ENCODE results near the gene SEPTIN8. TPM values are rescaled to one million over a fixed set of nuclear protein-coding genes. Genes with fewer than 3 reads are reported as not detected.

SEPTIN8 gene, protein sequence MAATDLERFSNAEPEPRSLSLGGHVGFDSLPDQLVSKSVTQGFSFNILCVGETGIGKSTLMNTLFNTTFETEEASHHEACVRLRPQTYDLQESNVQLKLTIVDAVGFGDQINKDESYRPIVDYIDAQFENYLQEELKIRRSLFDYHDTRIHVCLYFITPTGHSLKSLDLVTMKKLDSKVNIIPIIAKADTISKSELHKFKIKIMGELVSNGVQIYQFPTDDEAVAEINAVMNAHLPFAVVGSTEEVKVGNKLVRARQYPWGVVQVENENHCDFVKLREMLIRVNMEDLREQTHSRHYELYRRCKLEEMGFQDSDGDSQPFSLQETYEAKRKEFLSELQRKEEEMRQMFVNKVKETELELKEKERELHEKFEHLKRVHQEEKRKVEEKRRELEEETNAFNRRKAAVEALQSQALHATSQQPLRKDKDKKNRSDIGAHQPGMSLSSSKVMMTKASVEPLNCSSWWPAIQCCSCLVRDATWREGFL
- 10 to 100 TPM; 52.7 to 85.2 (median 83.8) TPM for polyA plus RNA-seq (ENCODE audit: insufficient read length in 4 of 4)

DNA sequence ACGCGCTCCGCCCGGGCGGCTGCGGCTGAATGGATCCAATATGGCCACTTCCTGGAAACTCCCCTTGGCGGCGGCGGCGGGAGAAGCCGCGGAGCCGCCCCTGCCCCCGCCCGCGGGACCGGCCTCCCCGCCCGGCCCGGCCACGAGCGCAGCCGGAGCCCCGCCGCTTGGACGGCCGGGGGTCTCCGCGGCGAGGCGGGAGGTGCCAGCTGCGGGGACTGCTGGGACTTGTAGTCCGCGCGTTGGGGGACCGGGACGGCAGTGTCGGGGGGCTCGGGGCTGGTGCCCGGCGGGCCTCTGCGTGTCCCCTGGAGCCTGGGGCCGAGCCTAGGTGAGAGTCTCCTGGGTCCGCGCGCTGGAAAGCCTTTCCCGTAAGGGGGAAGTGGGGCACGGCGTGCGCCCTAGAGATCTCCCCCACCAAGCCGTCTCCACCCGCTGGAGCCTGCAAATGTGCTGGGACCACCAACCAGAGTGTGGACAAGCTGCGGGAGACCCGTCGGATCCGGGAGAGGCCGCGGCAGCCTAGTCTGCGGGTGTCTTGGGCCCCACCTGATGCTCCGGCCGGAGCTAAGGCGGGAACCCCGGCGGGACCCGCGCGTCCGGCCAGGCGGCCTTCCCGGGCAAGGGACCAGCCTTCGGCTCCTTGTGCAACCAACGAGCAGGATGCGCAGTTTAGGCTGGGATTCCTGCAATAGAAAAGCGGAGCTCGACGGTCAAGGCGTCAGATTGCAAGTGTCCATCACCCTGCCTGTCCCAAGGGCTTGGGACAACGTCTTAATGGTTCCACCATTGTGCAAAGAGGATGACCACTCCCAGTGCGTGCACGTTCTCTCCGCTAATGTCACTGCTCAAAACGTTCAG lies at the start of gene SEPTIN8:
Gene SEPTIN8, minus strand, starts transcription at position 31 of the 861 bp plus-strand sequence. CDS start 102 bp downstream, outside the sequence.
- DNase-seq (ENCODE audit: low read depth in 4 of 4, low spot score in 3 of 4) = no peak

DNA sequence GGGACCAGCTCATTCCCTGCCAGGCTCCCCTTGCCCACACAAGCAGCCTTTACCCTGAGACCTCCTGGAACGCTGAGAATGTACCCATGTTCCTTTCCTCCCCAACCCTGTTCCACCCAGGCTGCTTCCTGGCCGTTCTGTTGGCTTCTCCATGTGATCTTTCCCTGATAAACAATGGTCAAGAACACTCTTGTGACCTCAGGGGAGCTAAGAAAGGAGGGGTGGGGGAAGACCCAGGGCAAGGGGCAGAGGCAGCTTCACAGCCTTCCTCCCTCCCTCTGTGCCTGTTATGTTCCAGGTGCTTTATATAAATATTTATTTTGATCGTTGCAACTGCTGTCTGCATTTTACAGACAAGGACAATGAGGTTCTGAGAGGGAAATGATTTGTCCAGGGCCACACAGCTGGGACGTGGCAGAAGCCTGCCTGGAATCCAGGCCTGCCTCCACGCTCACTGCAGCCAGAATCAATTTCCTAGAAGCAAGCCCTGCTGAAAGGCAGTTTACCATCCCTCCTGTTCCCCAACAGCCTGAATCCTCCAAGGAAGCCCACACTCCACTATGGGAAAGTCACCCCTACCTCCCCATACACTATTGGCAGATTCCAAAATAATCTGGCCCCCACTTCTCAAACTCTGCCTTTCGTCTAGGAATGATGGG lies 49.5 kb upstream of the SEPTIN8 start:
- DNase-seq (ENCODE audit: low read depth in 4 of 4, low spot score in 3 of 4) = no peak

DNA sequence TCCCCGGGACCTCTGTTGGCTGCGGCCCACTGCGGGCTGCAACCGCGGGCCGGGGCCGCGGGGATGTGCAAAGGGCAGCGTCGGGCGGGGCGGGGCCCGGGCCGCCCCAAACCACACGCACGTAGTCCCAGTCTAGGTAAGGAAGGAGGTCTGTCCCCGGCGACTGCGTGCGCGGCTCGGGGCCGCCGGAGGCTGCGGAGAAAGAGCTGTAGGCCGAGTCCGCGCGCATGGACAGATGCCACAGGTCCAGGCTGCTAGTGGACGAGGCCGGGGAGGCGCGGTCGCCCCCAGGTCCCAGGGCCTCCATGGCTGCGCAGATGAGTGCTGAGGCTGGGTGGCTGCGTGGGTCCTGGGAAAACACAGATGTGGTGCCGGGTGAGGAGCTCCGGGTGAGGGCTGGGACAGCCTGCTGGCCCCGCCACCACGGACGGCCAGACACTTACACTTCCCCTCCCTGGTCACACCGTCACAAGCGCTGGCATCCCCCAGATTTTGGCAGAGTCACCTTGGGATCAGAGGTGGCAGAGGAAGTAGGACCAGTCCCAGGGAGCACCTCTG lies 48.9 kb upstream of the SEPTIN8 start:
- DNase-seq (ENCODE audit: low read depth in 4 of 4, low spot score in 3 of 4) = no peak

DNA sequence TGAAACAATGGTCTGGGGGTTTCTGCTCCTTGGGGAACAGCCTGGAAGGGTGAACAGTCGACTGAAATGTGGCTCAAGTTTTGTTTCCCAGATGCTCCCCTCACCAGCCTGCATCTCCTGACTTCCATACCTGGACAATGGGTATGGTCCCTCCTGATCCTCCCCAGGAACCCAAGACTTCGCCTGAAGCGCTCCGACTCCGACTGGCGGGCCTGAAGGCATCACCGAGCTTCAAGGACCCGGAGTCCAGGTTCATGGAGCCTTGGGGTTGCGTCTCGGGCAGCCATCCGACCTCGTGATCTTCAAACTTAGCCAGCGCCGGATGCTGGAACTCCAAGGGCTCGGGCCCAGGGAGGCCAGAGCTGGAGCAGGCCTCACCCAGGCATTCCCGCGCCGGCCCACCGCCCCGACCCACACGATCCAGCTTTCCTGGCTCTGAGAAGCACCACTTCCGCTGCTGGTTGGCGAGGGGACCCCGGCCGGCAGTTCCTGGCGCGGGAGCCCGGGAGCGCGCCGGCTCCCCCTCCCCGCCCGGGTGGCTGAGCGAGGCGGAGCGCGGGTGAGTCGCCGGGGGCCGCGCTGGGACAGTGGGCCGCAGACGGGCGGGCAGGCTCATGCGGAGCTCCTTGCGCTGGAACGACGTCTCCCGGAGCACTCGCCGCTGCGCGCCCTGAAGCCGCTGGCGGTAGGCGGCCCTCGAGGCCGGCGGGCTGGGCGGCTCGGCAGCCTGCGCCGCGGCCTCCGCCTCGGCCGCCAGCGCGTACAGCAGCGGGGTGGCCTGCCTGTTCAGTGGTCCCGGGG lies 48.2 kb upstream of the SEPTIN8 start:
- no peak for DNase-seq (ENCODE audit: low read depth in 4 of 4, low spot score in 3 of 4)

DNA sequence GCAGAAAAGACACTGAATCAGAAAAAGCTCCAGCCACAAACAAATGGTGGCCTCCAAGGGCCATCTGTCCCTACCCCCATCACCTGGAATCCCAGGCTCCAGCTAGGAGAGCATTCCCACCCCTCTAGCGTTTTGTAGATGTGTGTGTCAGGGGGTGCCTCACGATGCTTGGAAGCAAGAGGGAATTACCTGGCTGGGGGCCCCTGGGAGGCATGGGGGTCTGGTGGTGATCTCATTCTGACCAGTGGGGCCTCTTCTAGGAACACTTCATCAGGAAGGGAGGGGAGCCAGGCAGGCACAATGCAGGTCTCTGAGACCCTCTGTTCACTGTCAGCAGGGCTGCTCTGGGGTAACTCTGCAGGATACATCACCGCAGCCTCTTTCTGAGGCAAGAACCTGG lies 47.4 kb upstream of the SEPTIN8 start:
- DNase-seq (ENCODE audit: low read depth in 4 of 4, low spot score in 3 of 4) = no peak

DNA sequence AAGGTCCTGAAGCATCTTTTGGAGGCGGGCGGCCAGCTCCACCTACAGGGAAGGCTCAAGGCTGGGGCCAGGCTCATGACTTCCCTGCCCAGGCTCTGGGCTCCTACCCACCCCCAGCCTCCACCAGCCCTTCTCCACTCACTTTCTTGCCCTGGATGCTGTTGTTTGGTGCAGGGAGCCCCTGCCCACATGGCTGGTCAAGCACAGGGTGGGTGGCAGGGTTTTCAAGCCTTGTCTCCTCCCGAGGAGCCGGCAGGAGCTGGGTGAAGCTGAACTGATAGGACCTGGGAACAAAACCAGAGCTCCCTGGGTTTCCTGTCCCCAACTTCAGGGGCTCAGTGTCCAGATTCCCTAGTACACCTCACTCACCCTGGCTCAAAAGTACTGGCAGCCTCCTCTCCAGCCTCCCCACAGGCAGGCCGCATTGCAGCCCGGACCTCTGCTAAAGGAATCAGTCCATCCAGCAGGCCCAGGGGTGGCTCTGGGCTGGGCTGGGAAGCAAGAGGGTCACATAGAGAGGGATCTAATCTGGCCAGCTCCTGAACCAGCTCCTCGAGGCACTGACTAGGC lies 46.5 kb upstream of the SEPTIN8 start:
- no peak for DNase-seq (ENCODE audit: low read depth in 4 of 4, low spot score in 3 of 4)

DNA sequence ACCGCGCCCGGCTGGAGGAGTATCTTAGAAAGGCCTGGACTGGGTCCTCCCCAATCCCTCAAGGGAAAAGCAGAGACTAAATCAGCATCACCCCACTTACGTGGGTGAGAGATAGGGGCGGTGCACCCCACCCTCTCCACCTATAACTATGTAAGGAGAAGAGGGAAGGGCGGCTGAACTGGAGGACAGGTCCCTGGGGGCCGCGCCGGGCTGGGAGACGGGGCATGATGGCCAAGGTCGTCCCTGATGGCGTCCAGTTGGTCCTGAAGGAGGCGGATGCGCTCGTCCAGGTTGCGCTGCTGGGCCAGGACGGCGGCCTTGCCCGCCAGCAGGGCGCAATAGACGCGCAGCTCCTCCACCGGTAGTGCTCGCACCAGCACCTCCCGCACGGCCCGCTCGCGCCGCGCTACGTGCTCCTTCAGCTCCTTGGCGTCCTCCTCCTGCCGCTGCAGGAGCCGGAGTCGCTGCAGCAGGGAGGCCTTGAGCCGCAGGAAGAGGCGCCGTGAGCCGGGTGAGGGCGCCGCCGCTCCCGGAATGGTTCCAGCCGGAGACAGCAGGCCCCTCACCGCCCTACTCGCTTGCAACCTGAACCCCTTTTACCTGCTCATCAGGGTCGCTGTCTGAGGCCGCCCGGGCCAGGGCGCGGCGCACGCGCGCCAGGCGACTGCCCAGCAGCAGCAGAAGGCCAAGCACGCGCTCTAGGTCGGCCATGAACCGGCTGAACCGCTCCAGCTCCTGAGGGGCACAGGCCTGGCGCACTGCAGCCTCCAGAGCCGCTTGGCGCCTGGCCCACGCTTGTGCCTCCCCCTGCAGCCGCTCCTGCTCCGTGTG lies 45.8 kb upstream of the SEPTIN8 start:
- DNase-seq (ENCODE audit: low read depth in 4 of 4, low spot score in 3 of 4) = no peak

DNA sequence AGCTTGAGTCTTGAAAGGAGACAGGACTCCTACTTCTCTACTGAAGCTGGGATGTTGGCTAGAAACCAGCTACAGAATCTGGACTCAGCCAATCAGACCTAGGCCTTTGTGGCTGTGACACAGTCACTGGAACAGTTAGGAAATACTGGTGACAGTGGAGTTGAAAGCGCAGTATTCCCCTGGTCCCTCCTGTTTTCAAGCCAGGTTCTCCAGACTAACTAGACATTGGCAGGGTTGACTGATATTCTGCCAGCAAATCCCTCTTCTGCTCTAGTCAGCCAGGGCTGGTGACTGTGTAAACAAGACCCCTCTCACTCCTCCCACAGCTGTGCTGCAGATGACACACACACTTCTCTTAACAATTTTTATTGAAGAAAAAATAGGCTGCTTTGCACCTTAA lies 44.8 kb upstream of the SEPTIN8 start:
- no peak for DNase-seq (ENCODE audit: low read depth in 4 of 4, low spot score in 3 of 4)

DNA sequence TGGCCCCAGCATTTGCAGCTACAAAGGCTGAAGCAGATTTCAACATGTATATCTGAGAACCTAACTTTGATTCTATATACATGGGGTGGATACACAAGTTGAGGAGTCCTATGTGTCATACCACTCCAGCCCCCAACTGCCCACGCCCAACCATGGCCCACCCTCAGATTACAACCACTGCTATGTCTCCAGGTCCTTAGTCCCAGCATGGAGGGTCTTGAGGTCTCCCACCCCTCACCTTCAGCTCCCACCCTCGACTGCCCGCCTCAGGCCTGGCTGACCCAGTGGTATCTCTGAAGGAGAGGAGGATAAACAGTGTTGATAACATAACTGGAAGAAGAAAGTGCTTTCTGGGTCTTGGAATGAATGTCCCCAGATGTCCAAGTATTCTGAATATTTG lies 44.3 kb upstream of the SEPTIN8 start:
- no peak for DNase-seq (ENCODE audit: low read depth in 4 of 4, low spot score in 3 of 4)

DNA sequence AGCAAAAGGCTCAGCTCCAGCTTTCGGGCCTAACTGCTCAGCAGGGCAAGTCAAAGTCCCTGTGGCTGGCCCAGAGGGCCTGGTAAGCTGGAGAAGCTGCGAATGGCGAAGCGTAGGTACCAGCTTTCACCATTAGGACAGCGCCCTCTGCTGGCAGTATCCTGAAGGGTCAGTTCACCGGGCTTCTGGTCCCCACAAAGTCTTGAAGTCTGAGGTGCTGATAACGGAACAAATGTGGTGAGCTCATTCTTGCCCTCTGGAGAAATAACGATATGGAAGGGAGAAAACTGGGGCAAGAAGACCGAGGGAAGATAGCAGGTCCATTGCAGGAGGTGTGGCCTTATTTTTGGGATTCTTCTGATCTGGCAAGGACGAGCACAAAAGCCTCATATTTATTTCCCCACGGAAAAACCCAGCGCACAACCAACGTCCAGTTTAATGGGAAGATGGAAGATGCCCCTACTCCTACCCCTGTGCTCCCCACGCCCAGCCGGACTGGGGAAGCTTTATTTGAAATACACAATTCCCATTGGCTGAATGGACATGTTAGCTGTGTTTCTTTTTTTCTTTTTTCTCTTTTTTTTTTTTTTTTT lies 43.2 kb upstream of the SEPTIN8 start:
- DNase-seq (ENCODE audit: low read depth in 4 of 4, low spot score in 3 of 4) = peak in 2 of 4 donors; percentile 84 to 86

DNA sequence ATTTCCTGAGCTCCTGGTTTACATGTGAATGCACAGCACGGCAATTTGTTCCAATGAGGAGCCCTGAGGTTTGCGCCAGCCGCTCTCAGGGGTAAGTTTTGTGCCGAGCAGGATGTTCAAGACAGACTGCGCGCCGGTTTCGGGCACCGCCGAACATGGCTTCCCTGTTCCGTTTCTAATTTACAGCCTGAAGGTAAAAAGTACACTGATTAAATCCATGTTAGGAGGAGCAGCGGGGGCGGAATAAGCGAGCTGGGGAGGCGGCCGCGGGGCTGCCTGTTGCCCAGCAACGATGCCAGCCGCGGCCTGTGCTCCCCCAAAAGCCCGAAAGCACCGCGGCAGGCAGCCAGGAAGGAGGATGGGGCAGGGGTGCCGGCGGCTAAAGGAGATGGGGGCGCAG lies 42.4 kb upstream of the SEPTIN8 start:
- DNase-seq (ENCODE audit: low read depth in 4 of 4, low spot score in 3 of 4) = no peak

DNA sequence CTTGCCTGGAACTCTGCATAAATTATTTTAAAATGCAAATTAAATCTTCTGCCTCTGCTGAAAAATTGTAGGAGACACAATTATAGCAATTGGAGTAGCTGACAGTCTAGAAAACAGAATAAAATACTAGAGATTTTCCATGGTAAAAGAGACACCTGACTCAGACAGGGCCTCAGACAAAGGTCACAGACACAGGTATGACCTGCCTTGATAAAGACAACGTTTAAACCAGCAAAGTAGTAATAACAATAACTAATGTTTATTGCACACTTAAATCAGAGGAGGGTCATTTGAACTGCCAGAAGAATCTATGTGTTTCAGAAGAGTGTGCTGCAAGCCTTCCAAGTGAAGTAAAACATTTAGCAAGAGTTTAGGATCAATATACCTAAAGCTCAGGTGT lies 40.0 kb upstream of the SEPTIN8 start:
- no peak for DNase-seq (ENCODE audit: low read depth in 4 of 4, low spot score in 3 of 4)

DNA sequence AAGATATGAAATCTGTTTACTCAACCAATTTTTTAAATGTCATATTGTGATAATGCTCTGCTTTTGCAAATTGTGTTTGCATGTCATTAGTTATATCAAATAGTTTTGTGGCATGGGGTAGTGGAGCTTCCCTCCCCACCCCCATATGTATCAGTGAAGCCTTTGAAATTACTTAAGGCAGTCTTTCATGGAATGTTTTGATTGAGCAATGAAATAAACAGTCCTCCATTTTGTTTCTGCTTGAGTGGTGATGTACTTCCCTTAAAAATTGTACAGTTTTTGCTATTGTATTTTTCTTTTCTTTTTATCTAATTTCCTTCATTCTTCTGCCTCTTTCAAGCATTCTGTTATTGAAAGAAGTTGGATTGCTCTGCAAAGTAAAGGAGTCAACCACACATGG lies 39.5 kb upstream of the SEPTIN8 start:
- DNase-seq (ENCODE audit: low read depth in 4 of 4, low spot score in 3 of 4) = no peak

DNA sequence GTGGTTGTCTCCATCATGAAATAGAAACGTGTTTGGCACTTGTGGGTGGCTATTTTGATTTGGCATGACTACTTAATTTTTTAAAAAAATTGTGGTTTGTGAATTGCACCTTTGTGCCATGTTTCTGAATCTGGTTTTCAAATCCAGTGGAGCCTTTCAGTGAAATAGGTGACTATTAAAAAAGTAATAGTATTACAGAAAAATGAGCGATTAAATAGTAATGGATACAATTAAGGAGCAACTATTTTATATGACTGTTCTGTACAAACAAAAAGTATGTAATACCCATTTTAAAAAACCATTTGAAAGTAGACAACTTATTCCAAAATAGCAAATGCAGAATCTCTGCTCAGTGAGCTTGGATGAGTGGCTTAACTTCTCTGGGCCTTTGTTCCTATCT lies 39.0 kb upstream of the SEPTIN8 start:
- no peak for DNase-seq (ENCODE audit: low read depth in 4 of 4, low spot score in 3 of 4)

DNA sequence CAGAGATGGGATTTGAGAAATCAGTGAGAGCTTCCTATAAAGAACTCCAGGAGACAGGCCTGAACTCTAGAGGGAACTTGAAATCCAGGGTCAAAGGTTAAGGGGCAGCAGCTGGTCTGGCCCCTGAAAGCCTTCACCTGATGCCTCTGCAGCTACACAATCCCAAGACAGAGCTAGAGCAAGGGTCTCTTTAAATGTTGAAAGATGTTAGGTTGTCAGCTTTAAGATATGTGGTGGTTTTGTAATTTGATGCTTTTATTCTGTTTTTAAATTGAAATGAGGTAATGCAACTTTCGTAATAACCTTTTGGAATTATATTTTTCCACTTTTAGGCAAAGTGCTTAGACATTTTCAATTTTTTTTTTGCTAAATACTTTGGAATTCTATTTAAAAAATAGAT lies 38.4 kb upstream of the SEPTIN8 start:
- no peak for DNase-seq (ENCODE audit: low read depth in 4 of 4, low spot score in 3 of 4)

DNA sequence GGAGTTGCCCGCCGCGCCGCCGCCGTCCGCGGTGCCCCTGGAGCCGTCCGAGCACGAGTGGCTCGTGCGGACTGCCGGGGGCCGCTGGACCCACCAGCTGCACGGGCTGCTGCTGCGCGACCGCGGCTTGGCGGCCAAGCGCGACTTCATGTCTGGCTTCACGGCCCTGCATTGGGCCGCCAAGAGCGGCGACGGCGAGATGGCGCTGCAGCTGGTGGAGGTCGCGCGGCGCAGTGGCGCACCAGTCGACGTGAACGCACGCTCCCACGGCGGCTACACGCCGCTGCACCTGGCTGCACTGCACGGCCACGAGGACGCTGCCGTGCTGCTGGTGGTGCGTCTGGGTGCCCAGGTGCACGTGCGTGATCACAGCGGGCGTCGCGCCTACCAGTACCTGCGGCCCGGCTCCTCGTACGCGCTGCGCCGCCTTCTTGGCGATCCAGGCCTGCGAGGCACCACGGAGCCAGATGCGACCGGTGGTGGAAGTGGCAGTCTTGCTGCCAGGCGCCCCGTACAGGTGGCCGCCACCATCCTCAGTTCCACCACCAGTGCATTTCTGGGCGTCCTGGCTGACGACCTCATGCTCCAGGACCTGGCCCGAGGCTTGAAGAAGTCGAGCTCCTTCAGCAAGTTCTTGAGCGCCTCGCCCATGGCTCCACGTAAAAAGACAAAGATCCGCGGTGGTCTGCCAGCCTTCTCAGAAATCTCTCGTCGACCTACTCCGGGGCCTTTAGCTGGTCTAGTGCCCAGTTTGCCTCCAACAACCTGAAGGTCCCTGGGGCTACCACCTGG lies 37.7 kb upstream of the SEPTIN8 start:
- DNase-seq (ENCODE audit: low read depth in 4 of 4, low spot score in 3 of 4) = no peak

All from left renal pelvis (tissue), 4 donors.